Stomach (tissue), 19 donors: ENCODE data around the gene CFAP107. TPM values are rescaled to one million over a fixed set of nuclear protein-coding genes. Genes with fewer than 3 reads are reported as not detected.

ENCODE experiments used
- DNase-seq, 2 donors: peaks; one replicate each; pipeline versions ENCODE4 v3.0.0 to v3.0.0-alpha.2; 2013 to 2019
- H3K27ac ChIP-seq, 5 donors: fragments of 200-600 bp in 4 of 5; sonication (generic) in 4 of 5; one replicate each; pipeline ENCODE4 v1.5.1; 2013 to 2019; ENCODE audit warnings: mild to moderate bottlenecking in 1 of 5, moderate library complexity in 1 of 5
- H3K27me3 ChIP-seq, 3 donors: fragments of 200-600 bp; sonication (generic); one replicate each; pipeline ENCODE4 v1.5.1; 2017 to 2019; ENCODE audit warnings: mixed run types in 1 of 3
- H3K36me3 ChIP-seq, 4 donors: fragments of 200-600 bp; sonication (generic); 1 replicate in 3 of 4; 2 replicates in 1 of 4; pipeline ENCODE4 v1.5.1; 2016 to 2019
- H3K4me1 ChIP-seq, 4 donors: fragments of 200-600 bp; sonication (generic); one replicate each; pipeline ENCODE4 v1.5.1; 2016 to 2019
- H3K4me3 ChIP-seq, 4 donors: fragments of 200-600 bp; sonication (generic) in 3 of 4; one replicate each; pipeline ENCODE4 v1.5.1; 2016 to 2019; ENCODE audit warnings: mild to moderate bottlenecking in 1 of 4
- H3K9me3 ChIP-seq, 4 donors: fragments of 200-600 bp; sonication (generic); one replicate each; pipeline ENCODE4 v1.5.1; 2016 to 2019
- CTCF ChIP-seq, 7 experiments: fragments of 450-650 bp in 4 of 7; fragments of 200-600 bp in 3 of 7; sonication (generic) in 3 of 7; IDR thresholded peaks; one replicate each; pipeline ENCODE4 v1.5.1; 2016 to 2019; ENCODE audit warnings: antibody characterized with exemption in 7 of 7, control low read depth in 2 of 7, mild to moderate bottlenecking in 1 of 7
- EP300 ChIP-seq: sonication (generic); formaldehyde crosslinking; IDR thresholded peaks from one replicate; pipeline ENCODE4 v1.6.1; 2017; ENCODE audit warnings: antibody characterized with exemption
- POLR2A ChIP-seq, 4 donors: fragments of 450-650 bp; IDR thresholded peaks; one replicate each; pipeline ENCODE4 v1.6.1; 2016; ENCODE audit warnings: antibody characterized with exemption in 4 of 4, control low read depth in 2 of 4, mild to moderate bottlenecking in 1 of 4, moderate library complexity in 1 of 4
- POLR2AphosphoS5 ChIP-seq, 3 donors: sonication (generic); formaldehyde crosslinking; IDR thresholded peaks; one replicate each; pipeline ENCODE4 v1.6.1; 2016; ENCODE audit warnings: antibody characterized with exemption in 3 of 3
- WGBS, 5 donors: extraction: QIAGEN DNeasy Blood & Tissue Kit in 3 of 5; methylation state at CpG; one replicate each; pipeline versions ENCODE4 v1.1.5 to v1.1.7; 2013 to 2018; 5-methylcytosine and 5-hydroxymethylcytosine counted together
- intact Hi-C: fragments of 100-400 bp; cut with DNase I; formaldehyde crosslinking; loops from one replicate; pipeline ENCODE4 v1.15.1; 2023; ENCODE audit warnings: low total_unique reads
- long read RNA-seq, 10 donors: transcript quantifications; one replicate each; lab custom pipeline, GENCODE V29; 2026
- polyA plus RNA-seq, 3 donors: library from polyadenylated mRNA; stranded (reverse); fragments of 200-250 nt; gene quantifications; one replicate each; pipeline ENCODE4 v1.2.3, GENCODE V29; 2013
- total RNA-seq, 5 donors: library from RNA; depleted of rRNA; stranded (reverse); fragments of >200 nt; gene quantifications; one replicate each; pipeline versions ENCODE4 v1.1.0 to v1.2.3, GENCODE V29; 2014 to 2016
- donor health status: healthy with polysubstance abuse.
- donor health status: Bipolar disorder and iron deficiency.
- donor health status: healthy.

CFAP107 gene
- total RNA-seq, result not detected
- not detected for polyA plus RNA-seq
- long read RNA-seq, donor 1, result 0 reads
- long read RNA-seq, donor 2, result 0 reads
- long read RNA-seq, donor 3, result 0 reads
- long read RNA-seq, donor 4, result 0 reads
- long read RNA-seq, donor 5, result 0 reads
- long read RNA-seq, donor 6, result 0 reads
- long read RNA-seq, donor 7, result 0 reads
- long read RNA-seq, donor 8, result 0 reads
- long read RNA-seq, donor 9, result 0 reads
- long read RNA-seq, donor 10, result 0 reads

GRCh38 chr1:12745992-12746323 lies at the start of gene CFAP107:
Gene CFAP107 (plus strand): TSS chr1:12746200. CDS start chr1:12746431, 231 bp downstream.
- 10 to 37% (median 15%) methylated on average over 2 of the region's 2 CpGs for WGBS, 5 donors
- no peaks in the 10 kb centered on the region for H3K4me1 ChIP-seq
- H3K9me3 ChIP-seq, result peaks cover 0 to 36% (median 28%) of the 10 kb centered on the region in 4 donors

GRCh38 chr1:12696658-12697057 lies 49.3 kb upstream of the CFAP107 start:
- intact Hi-C loops, result no loop called here
- DNase-seq, result no peak
- no peaks in the 10 kb centered on the region for H3K36me3 ChIP-seq

More at GRCh38 chr1:12745992-12746323, at the start of gene CFAP107:
- TF ChIP-seq POLR2A (IDR thresholded peaks at IDR 0.05), result no peak
- TF ChIP-seq POLR2AphosphoS5 (IDR thresholded peaks at IDR 0.05), result no peak
- no peak for TF ChIP-seq CTCF (IDR thresholded peaks at IDR 0.05)
- TF ChIP-seq EP300, result no peak
- no peak within 1 kb of the TSS for H3K27ac ChIP-seq
- H3K4me3 ChIP-seq, result no peak within 1 kb of the TSS
- no peaks in the 10 kb centered on the region for H3K36me3 ChIP-seq
- intact Hi-C loops, result no loop called here
- H3K27me3 ChIP-seq, result peaks cover 0 to 4% (median 0%) of the 10 kb centered on the region in 3 donors
- peak in 1 of 2 donors; percentile 53 for DNase-seq

GRCh38 chr1:12697397-12697796 lies 48.6 kb upstream of the CFAP107 start:
- intact Hi-C loops, result no loop called here
- Histone ChIP-seq H3K36me3 (no peaks in the 10 kb centered on the region), H3K27me3 (no peaks in the 10 kb centered on the region), H3K9me3 (peaks cover 0 to 11% (median 3%) of the 10 kb centered on the region in 4 donors), H3K27ac (no peak overlapping the region), H3K4me3 (no peak overlapping the region), H3K4me1 (no peaks in the 10 kb centered on the region)
- DNase-seq, result no peak
- WGBS, 5 donors, result 81 to 93% (median 84%) methylated on average over 3 of the region's 3 CpGs
- TF ChIP-seq CTCF (IDR thresholded peaks at IDR 0.05) (no peak), POLR2A (IDR thresholded peaks at IDR 0.05) (no peak), POLR2AphosphoS5 (IDR thresholded peaks at IDR 0.05) (no peak), EP300 (no peak)

More at GRCh38 chr1:12696658-12697057, 49.3 kb upstream of the CFAP107 start:
- Histone ChIP-seq H3K27me3 (no peaks in the 10 kb centered on the region), H3K4me1 (no peaks in the 10 kb centered on the region), H3K4me3 (no peak overlapping the region), H3K9me3 (peaks cover 0 to 9% (median 3%) of the 10 kb centered on the region in 4 donors), H3K27ac (no peak overlapping the region)
- TF ChIP-seq POLR2AphosphoS5 (IDR thresholded peaks at IDR 0.05), result no peak
- TF ChIP-seq EP300, result no peak
- TF ChIP-seq CTCF (IDR thresholded peaks at IDR 0.05), result no peak
- no peak for TF ChIP-seq POLR2A (IDR thresholded peaks at IDR 0.05)
- WGBS, 5 donors, result 85 to 87% (median 86%) methylated on average over 3 of the region's 3 CpGs

- H3K27me3 ChIP-seq, result no peaks in the 10 kb centered on the region
- H3K4me1 ChIP-seq, result no peaks in the 10 kb centered on the region
- DNase-seq, result no peak
- intact Hi-C loops, result no loop called here
- H3K27ac ChIP-seq, result no peak overlapping the region
- TF ChIP-seq POLR2A (IDR thresholded peaks at IDR 0.05) (no peak), CTCF (IDR thresholded peaks at IDR 0.05) (no peak)
- no peaks in the 10 kb centered on the region for H3K36me3 ChIP-seq
- peaks cover 9 to 36% (median 22%) of the 10 kb centered on the region in 4 donors for H3K9me3 ChIP-seq
- no peak overlapping the region for H3K4me3 ChIP-seq
- 63 to 73% (median 68%) methylated on average over 6 of the region's 6 CpGs for WGBS, 5 donors
Observed at GRCh38 chr1:12703821-12704451, 42.1 kb upstream of the CFAP107 start.
